NT2/D1 (cell line): ENCODE measurements around the gene CDK15.
A peak's percentile ranks its signal among the peaks of the same experiment; 100 is the strongest.

Source experiments
- DNase-seq: peaks from one replicate; pipeline ENCODE4 v3.0.0-alpha.2; 2011; ENCODE audit warnings: low read depth, low spot score
- H3K27me3 ChIP-seq: 2 replicates; pipeline ENCODE4 v1.6.0; 2011; ENCODE audit warnings: mild to moderate bottlenecking; ENCODE audit not compliant: insufficient read length, insufficient read depth
- H3K36me3 ChIP-seq: 2 replicates; pipeline ENCODE4 v1.6.1; 2011; ENCODE audit warnings: mild to moderate bottlenecking, low read length, mixed read lengths; ENCODE audit not compliant: insufficient read depth, insufficient read length
- H3K4me1 ChIP-seq: 2 replicates; pipeline ENCODE4 v1.5.1; 2011; ENCODE audit not compliant: insufficient read depth, insufficient read length
- H3K4me3 ChIP-seq: 2 replicates; pipeline ENCODE4 v1.5.1; 2011; ENCODE audit warnings: low read depth; ENCODE audit not compliant: insufficient read length
- H3K9ac ChIP-seq: 2 replicates; pipeline ENCODE4 v1.6.0; 2011; ENCODE audit warnings: low read depth; ENCODE audit not compliant: insufficient read length
- H3K9me3 ChIP-seq: 2 replicates; pipeline ENCODE4 v1.5.1; 2011; ENCODE audit warnings: mild to moderate bottlenecking, low read length; ENCODE audit not compliant: insufficient read depth
- SUZ12 ChIP-seq: IDR thresholded peaks from 2 replicates; pipeline ENCODE4 v1.6.1; 2011; ENCODE audit not compliant: insufficient read length, insufficient read depth; ENCODE audit errors: extremely low read depth
- YY1 ChIP-seq: IDR thresholded peaks from 2 replicates; pipeline ENCODE4 v1.6.1; 2011; ENCODE audit not compliant: insufficient read length, insufficient read depth
- ZNF274 ChIP-seq: IDR thresholded peaks from 2 replicates; pipeline ENCODE4 v1.6.1; 2011; ENCODE audit warnings: mild to moderate bottlenecking, low read depth, low read length

Gene CDK15

GRCh38 chr2:201938156-201938775, 131.9 kb downstream of the CDK15 start:
- Histone ChIP-seq H3K4me1 (peaks cover 6% of the 10 kb centered on the region), H3K27me3 (no peaks in the 10 kb centered on the region), H3K9ac (no peak overlapping the region), H3K4me3 (no peak overlapping the region), H3K36me3 (no peaks in the 10 kb centered on the region), H3K9me3 (peaks cover 8% of the 10 kb centered on the region; the same call in 1 of the 2 replicates)
- TF ChIP-seq ZNF274 (no peak), YY1 (no peak), SUZ12 (no peak)
- DNase-seq = peak; percentile 44

DNA sequence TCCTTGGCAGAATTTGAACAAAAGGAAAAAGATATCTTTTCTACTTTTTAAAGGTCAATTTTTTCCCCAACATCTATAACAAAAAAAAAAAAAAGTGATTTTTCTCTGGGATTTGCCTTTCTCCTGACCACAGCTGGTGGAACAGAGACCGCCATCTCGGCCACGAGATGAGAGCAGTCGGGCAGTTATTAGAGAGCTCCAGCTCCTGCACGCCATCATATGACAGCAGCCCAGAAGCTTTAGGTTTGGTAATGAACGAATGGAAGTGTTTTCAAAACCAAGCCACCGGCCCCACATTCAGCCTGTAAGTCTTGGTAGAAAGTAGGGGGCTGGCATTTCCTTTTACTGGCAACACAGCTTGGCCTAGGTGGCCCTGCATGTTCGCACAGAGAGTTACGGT, 132.4 kb downstream of the CDK15 start:
- Histone ChIP-seq H3K9ac (no peak overlapping the region), H3K27me3 (no peaks in the 10 kb centered on the region), H3K9me3 (peaks cover 8% of the 10 kb centered on the region; the same call in 1 of the 2 replicates), H3K4me3 (no peak overlapping the region), H3K4me1 (peaks cover 6% of the 10 kb centered on the region), H3K36me3 (no peaks in the 10 kb centered on the region)
- DNase-seq = no peak
- TF ChIP-seq YY1 (no peak), SUZ12 (no peak), ZNF274 (no peak)

DNA sequence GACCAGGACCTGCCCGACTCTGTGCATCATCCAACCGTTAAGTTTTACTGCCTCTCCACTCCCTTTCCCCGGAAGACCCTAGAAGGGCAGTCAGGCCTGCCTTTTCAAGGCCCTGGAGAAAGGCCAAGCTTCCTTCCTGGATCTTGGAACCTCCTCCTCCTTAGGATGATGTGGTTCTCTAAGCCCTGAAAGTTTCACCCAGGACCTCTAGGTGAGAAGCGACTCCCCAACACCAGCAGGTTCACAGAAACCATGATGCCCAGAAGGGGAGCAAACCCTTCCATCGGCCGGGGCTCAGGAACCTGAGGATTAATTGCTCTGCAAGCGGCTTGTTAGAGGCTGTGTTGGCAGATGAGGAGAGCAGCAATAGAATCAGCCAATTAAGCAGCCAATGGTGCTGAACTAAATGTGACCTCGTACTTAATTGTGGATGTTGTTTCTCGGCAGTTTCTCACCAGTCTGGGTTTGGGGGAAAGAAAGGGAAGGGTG, 133.2 kb downstream of the CDK15 start:
- Histone ChIP-seq H3K4me3 (no peak overlapping the region), H3K9me3 (peaks cover 8% of the 10 kb centered on the region; the same call in 1 of the 2 replicates), H3K4me1 (peaks cover 6% of the 10 kb centered on the region), H3K27me3 (no peaks in the 10 kb centered on the region), H3K36me3 (no peaks in the 10 kb centered on the region), H3K9ac (no peak overlapping the region)
- no peak for DNase-seq
- no peak for TF ChIP-seq SUZ12
- no peak for TF ChIP-seq ZNF274
- no peak for TF ChIP-seq YY1

- DNase-seq = no peak
- H3K27me3 ChIP-seq = no peaks in the 10 kb centered on the region
- no peaks in the 10 kb centered on the region; the same call in 1 of the 2 replicates for H3K9me3 ChIP-seq
- H3K4me3 ChIP-seq = no peak overlapping the region
- no peak overlapping the region for H3K9ac ChIP-seq
- H3K4me1 ChIP-seq = peaks cover 6% of the 10 kb centered on the region
- TF ChIP-seq SUZ12 = no peak
- TF ChIP-seq ZNF274 = no peak
- no peak for TF ChIP-seq YY1
- no peaks in the 10 kb centered on the region for H3K36me3 ChIP-seq
These were observed 136.2 kb downstream of the CDK15 start for GRCh38 chr2:201942531-201942930.
